Measurements from ENCODE around the gene CYFIP2.

GRCh38 chr5:157247267-157247666 is 18.7 kb upstream of the CYFIP2 start:
- TF ChIP-seq CEBPB (IDR thresholded peaks at IDR 0.05; ENCODE audit: low read depth, low read length) (no peak), CTCF (IDR thresholded peaks at IDR 0.05; ENCODE audit: control extremely low read depth in 1 of 3, insufficient read depth in 1 of 3, low read depth in 1 of 3, low read length in 3 of 3) (no peak), BACH1 (IDR thresholded peaks at IDR 0.05; ENCODE audit: low read length) (no peak), EZH2 (IDR thresholded peaks at IDR 0.05; ENCODE audit: low read depth, low read length, severe bottlenecking) (no peak), EGR1 (IDR thresholded peaks at IDR 0.05; ENCODE audit: borderline replicate concordance, low read depth, low read length) (no peak)

Measured in H1 (cell line).